ENCODE measurements around the gene CEP63. TPM values are rescaled to one million over a fixed set of nuclear protein-coding genes. Genes with fewer than 3 reads are reported as not detected.

The CEP63 gene
- total RNA-seq, 2 experiments from 2014 or later, result 25.3 to 27.0 TPM

DNA sequence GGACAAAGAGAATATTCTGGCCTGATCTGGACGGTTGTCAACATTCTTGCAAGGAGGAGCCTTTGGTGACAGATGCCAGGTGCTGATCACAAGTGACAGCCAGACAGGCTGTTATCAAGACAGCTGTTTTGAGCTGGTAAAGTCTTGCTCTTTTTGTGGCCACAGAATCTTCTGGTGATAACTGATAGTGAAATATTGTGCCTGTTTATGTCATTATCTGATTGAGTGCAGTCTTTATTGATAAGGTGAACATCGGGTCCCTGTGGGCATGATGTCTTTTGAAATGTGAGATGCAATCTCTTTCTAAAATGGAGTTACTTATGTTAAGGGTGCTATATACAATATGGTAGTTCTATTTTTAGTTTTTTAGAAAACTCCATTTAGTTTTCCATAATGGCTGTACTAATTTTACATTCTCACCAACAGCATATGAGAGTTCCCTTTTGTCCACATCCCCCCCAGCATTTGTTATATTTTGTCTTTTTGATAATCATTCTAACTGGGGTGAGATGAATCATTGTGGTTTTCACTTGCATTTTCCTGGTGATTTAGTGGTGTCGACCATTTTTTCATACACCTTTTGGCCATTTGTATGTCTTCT lies 10.7 kb downstream of the CEP63 start:
- Mint-ChIP-seq H3K36me3 (ENCODE audit: low read depth) (peaks cover 61% of the 10 kb centered on the region), H3K4me1 (ENCODE audit: low read depth) (peaks cover 62% of the 10 kb centered on the region), H3K27me3 (no peaks in the 10 kb centered on the region), H3K4me3 (no peak overlapping the region), H3K27ac (no peak overlapping the region), H3K9me3 (peaks cover 6% of the 10 kb centered on the region)
- intact Hi-C loops (cut with micrococcal nuclease), result no loop called here
- TF ChIP-seq, protein P1, sequence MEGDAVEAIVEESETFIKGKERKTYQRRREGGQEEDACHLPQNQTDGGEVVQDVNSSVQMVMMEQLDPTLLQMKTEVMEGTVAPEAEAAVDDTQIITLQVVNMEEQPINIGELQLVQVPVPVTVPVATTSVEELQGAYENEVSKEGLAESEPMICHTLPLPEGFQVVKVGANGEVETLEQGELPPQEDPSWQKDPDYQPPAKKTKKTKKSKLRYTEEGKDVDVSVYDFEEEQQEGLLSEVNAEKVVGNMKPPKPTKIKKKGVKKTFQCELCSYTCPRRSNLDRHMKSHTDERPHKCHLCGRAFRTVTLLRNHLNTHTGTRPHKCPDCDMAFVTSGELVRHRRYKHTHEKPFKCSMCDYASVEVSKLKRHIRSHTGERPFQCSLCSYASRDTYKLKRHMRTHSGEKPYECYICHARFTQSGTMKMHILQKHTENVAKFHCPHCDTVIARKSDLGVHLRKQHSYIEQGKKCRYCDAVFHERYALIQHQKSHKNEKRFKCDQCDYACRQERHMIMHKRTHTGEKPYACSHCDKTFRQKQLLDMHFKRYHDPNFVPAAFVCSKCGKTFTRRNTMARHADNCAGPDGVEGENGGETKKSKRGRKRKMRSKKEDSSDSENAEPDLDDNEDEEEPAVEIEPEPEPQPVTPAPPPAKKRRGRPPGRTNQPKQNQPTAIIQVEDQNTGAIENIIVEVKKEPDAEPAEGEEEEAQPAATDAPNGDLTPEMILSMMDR (IDR thresholded peaks at IDR 0.05), result no peak
- ChIA-PET CTCF (interaction anchor here (2.9 kb wide), 1 partner anchor 11 kb away, joined by 11 read pairs; the partner anchor contains the start of genes ANAPC13 and CEP63), POLR2A (no interaction called here)
- DNase-seq (no peak), ATAC-seq (peak; percentile 71)

DNA sequence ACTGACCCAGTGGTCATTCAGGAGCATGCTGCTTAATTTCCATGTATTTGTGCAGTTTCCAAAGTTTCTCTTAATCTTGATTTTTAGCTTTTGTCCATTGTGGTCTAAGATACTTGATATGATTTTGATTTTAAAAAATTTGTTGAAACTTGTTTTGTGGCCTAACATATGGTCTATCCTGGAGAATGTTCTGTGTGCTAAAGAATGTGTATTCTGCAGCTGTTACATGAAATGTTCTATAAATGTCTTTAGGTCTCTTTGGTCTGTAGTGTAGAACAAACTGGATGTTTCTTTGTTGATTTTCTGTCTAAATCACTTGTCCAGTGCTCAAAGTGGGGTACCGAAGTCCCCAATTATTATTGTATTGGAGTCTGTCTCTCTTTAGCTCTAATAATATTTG lies 17.4 kb downstream of the CEP63 start:
- peaks cover 77% of the 10 kb centered on the region for H3K36me3 Mint-ChIP-seq (ENCODE audit: low read depth)
- no peak for ATAC-seq

DNA sequence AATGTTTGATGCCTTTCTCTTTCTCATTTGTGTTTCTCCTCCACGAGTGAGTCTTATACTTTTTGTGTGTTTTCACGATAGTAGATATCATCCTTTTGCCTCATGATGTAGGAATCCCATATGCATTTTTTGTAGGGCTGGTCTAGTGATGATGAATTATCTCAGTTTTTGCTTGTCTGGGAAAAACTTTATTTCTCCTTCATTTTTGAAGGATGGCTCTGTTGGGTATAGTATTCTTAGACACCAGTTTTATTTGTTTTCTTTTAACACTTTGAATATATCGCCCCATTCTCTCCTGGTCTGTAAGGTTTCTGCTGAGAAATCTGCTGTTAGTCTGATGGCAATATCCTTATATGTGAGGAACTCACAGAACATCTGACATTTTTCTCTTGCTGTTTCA lies 18.3 kb downstream of the CEP63 start:
- H3K9me3 Mint-ChIP-seq, result peaks cover 36% of the 10 kb centered on the region
- ChIA-PET POLR2A (interaction anchor here (0.8 kb wide), 1 partner anchor 79 kb away, joined by 3 read pairs; no protein-coding TSS in a partner anchor), CTCF (no interaction called here)
- H3K4me3 Mint-ChIP-seq, result no peak overlapping the region
- no peaks in the 10 kb centered on the region for H3K27me3 Mint-ChIP-seq
- no peak overlapping the region for H3K27ac Mint-ChIP-seq
- DNase-seq (no peak), ATAC-seq (no peak)
- TF ChIP-seq, protein P1 (IDR thresholded peaks at IDR 0.05), result no peak
- H3K36me3 Mint-ChIP-seq (ENCODE audit: low read depth), result peaks cover 77% of the 10 kb centered on the region
- peaks cover 44% of the 10 kb centered on the region for H3K4me1 Mint-ChIP-seq (ENCODE audit: low read depth)
- intact Hi-C loops (cut with micrococcal nuclease), result no loop called here

More for the DNA sequence above, 17.4 kb downstream of the CEP63 start:
- Mint-ChIP-seq H3K4me3 (no peak overlapping the region), H3K27me3 (no peaks in the 10 kb centered on the region), H3K4me1 (ENCODE audit: low read depth) (peaks cover 46% of the 10 kb centered on the region), H3K9me3 (peaks cover 35% of the 10 kb centered on the region), H3K27ac (no peak overlapping the region)
- ChIA-PET POLR2A (interaction anchor here (0.8 to 1.1 kb wide), 2 partner anchors 17 to 78 kb away, joined by 3 to 4 read pairs; partner anchors contain the start of genes ANAPC13 and CEP63), CTCF (interaction anchor here (1.1 kb wide), 1 partner anchor 10 kb away, joined by 3 read pairs; no protein-coding TSS in a partner anchor)
- TF ChIP-seq, protein P1 (IDR thresholded peaks at IDR 0.05), result no peak
- intact Hi-C loops (cut with micrococcal nuclease), result no loop called here
- DNase-seq, result no peak

DNA sequence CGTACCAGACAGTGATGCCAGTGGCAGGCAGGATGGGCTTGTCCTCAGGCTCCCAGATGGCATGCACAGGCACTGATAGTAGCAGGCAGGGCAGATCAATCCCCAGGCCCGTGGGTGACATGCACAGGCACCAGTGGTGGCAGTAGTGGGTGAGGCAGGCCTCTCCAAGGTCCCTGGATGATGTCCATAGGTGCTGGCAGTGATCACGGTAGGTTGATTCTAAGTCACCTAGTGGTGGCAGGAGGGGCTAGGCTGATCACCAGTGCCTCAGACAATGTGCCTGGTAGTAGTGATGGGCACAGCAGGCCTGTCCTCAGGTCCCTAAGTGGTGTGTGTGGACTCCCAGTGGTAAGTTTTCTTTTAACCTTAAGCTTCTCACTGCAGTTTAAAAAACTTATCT lies 19.6 kb downstream of the CEP63 start:
- CTCF ChIA-PET, result interaction anchor here (1.1 kb wide), 1 partner anchor 32 kb away, joined by 4 read pairs; no protein-coding TSS in a partner anchor
- ATAC-seq, result no peak
- DNase-seq, result no peak
- Mint-ChIP-seq H3K9me3 (peaks cover 36% of the 10 kb centered on the region), H3K36me3 (ENCODE audit: low read depth) (peaks cover 75% of the 10 kb centered on the region), H3K27ac (no peak overlapping the region), H3K4me3 (no peak overlapping the region), H3K4me1 (ENCODE audit: low read depth) (peaks cover 41% of the 10 kb centered on the region), H3K27me3 (no peaks in the 10 kb centered on the region)
- intact Hi-C loops (cut with micrococcal nuclease), result no loop called here
- POLR2A ChIA-PET, result no interaction called here
- TF ChIP-seq, protein P1 (IDR thresholded peaks at IDR 0.05), result no peak

DNA sequence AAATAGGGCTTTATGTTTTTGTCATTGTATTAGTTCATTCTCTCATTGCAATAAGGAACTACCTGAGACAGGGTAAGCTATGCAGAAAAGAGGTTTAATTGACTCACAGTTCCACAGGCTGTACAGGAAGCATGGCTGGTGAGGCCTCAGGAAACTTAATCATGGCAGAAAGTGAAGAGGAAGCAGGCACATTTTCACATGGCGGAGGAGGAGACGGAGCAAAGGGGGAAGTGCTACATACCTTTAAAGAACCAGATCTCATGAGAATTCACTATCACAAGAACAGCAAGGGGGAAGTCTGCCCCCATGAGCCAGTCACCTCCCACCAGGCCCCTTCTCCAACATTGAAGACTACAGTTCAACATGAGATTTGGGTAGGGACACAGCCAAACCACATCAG lies 25.6 kb downstream of the CEP63 start:
- POLR2A ChIA-PET, result no interaction called here
- TF ChIP-seq, protein P1 (IDR thresholded peaks at IDR 0.05), result no peak
- CTCF ChIA-PET, result no interaction called here

More for the DNA sequence above, 25.6 kb downstream of the CEP63 start:
- H3K4me1 Mint-ChIP-seq (ENCODE audit: low read depth), result peaks cover 13% of the 10 kb centered on the region
- H3K9me3 Mint-ChIP-seq, result peaks cover 2% of the 10 kb centered on the region
- no peaks in the 10 kb centered on the region for H3K27me3 Mint-ChIP-seq
- H3K36me3 Mint-ChIP-seq (ENCODE audit: low read depth), result peaks cover 68% of the 10 kb centered on the region
- no peak overlapping the region for H3K4me3 Mint-ChIP-seq
- DNase-seq (no peak), ATAC-seq (no peak)
- no peak overlapping the region for H3K27ac Mint-ChIP-seq
- intact Hi-C loops (cut with micrococcal nuclease), result no loop called here

Data from activated CD8-positive, alpha-beta T cell treated with anti-CD3 and anti-CD28 coated beads for 36 hours (primary cell).